Neural cell (in vitro differentiated cells): Measurements from ENCODE around the gene TMOD1. TPM values are rescaled to one million over a fixed set of nuclear protein-coding genes. Genes with fewer than 3 reads are reported as not detected.

Experiments used
- H2AFZ ChIP-seq: fragments of 200-600, 300-800 bp; sonication (generic), shearing (Covaris generic); 2 replicates; pipeline ENCODE4 v1.6.0; 2014; ENCODE audit warnings: low read depth, mild to moderate bottlenecking, antibody characterized with exemption, low read length, moderate library complexity
- H3F3A ChIP-seq: fragments of 200-600 bp; shearing (Covaris generic); 2 replicates; pipeline ENCODE4 v1.6.1; 2016; ENCODE audit warnings: mild to moderate bottlenecking, moderate library complexity, mixed read lengths, antibody characterized with exemption, low read length; ENCODE audit not compliant: insufficient read depth, poor library complexity, severe bottlenecking
- H3K27ac ChIP-seq: fragments of 200-600, 300-800 bp; sonication (generic), shearing (Covaris generic); 2 replicates; pipeline ENCODE4 v1.5.1; 2014; ENCODE audit warnings: mild to moderate bottlenecking, low read length, moderate library complexity
- H3K27me3 ChIP-seq: fragments of 300-800, 200-600 bp; sonication (generic), shearing (Covaris generic); 2 replicates; pipeline ENCODE4 v1.6.0; 2014; ENCODE audit warnings: mild to moderate bottlenecking, low read depth, low read length, moderate library complexity; ENCODE audit not compliant: insufficient read depth
- H3K36me3 ChIP-seq: fragments of 300-800, 200-600 bp; sonication (generic), shearing (Covaris generic); 2 replicates; pipeline ENCODE4 v1.5.1; 2014; ENCODE audit warnings: mild to moderate bottlenecking, antibody characterized with exemption, low read length, moderate library complexity; ENCODE audit not compliant: insufficient read depth
- H3K4me2 ChIP-seq: fragments of 300-800, 200-600 bp; sonication (generic), shearing (Covaris generic); 2 replicates; pipeline ENCODE4 v1.6.0; 2014; ENCODE audit warnings: mild to moderate bottlenecking, low read length
- H3K4me3 ChIP-seq: fragments of 300-800, 200-600 bp; sonication (generic), shearing (Covaris generic); 2 replicates; pipeline ENCODE4 v1.5.1; 2014; ENCODE audit warnings: mild to moderate bottlenecking, low read length, moderate library complexity
- H3K79me2 ChIP-seq: fragments of 200-600 bp; shearing (Covaris generic); replicated peaks from 2 replicates; pipeline ENCODE4 v1.6.0; 2014; ENCODE audit warnings: mild to moderate bottlenecking, low read length, moderate library complexity; ENCODE audit not compliant: insufficient read depth
- H3K9ac ChIP-seq: fragments of 300-800, 200-600 bp; sonication (generic), shearing (Covaris generic); 2 replicates; pipeline ENCODE4 v1.6.1; 2016; ENCODE audit warnings: mild to moderate bottlenecking, low read length, mixed read lengths
- H3K9me2 ChIP-seq: fragments of 200-600 bp; shearing (Covaris generic); 2 replicates; pipeline ENCODE4 v1.6.1; 2016; ENCODE audit warnings: mild to moderate bottlenecking, low read length, mixed read lengths; ENCODE audit not compliant: insufficient read depth
- H3K9me3 ChIP-seq: fragments of 200-600, 300-800 bp; sonication (generic), shearing (Covaris generic); 2 replicates; pipeline ENCODE4 v1.6.1; 2016; ENCODE audit warnings: mild to moderate bottlenecking, mixed run types, low read length, moderate library complexity, mixed read lengths
- H4K20me1 ChIP-seq: fragments of 200-600 bp; shearing (Covaris generic); 2 replicates; pipeline ENCODE4 v1.6.1; 2016; ENCODE audit warnings: mild to moderate bottlenecking, mixed run types; ENCODE audit not compliant: insufficient read depth
- EP300 ChIP-seq: fragments of 450-650 bp; conservative IDR thresholded peaks from 2 replicates; pipeline ENCODE4 v1.6.1; 2014; ENCODE audit warnings: antibody characterized with exemption, mild to moderate bottlenecking, moderate library complexity; ENCODE audit not compliant: poor library complexity, severe bottlenecking
- EZH2 ChIP-seq: fragments of 200-600, 300-800 bp; shearing (Covaris generic), sonication (generic); IDR thresholded peaks from 2 replicates; pipeline ENCODE4 v1.6.1; 2014; ENCODE audit warnings: antibody characterized with exemption, low read length, borderline replicate concordance, mild to moderate bottlenecking; ENCODE audit not compliant: insufficient read depth, poor library complexity, severe bottlenecking
- MXI1 ChIP-seq: fragments of 450-650 bp; conservative IDR thresholded peaks from 2 replicates; pipeline ENCODE4 v1.6.1; 2014; ENCODE audit warnings: antibody characterized with exemption, mild to moderate bottlenecking; ENCODE audit not compliant: poor library complexity, severe bottlenecking
- POLR2AphosphoS5 ChIP-seq: IDR thresholded peaks from 2 replicates; pipeline ENCODE4 v1.6.1; 2012
- RAD21 ChIP-seq: fragments of 450-650 bp; conservative IDR thresholded peaks from 2 replicates; pipeline ENCODE4 v1.6.1; 2014; ENCODE audit warnings: antibody characterized with exemption, mild to moderate bottlenecking, moderate library complexity
- REST ChIP-seq: IDR thresholded peaks from 2 replicates; pipeline ENCODE4 v1.6.1; 2012; ENCODE audit warnings: borderline replicate concordance
- SMC3 ChIP-seq: fragments of 450-650 bp; conservative IDR thresholded peaks from 2 replicates; pipeline ENCODE4 v1.6.1; 2014; ENCODE audit warnings: antibody characterized with exemption, mild to moderate bottlenecking, moderate library complexity; ENCODE audit not compliant: poor library complexity
- TAF1 ChIP-seq: IDR thresholded peaks from 2 replicates; pipeline ENCODE4 v1.6.1; 2012; ENCODE audit warnings: low read depth
- polyA plus RNA-seq: library from polyadenylated mRNA; depleted of rRNA; stranded (reverse); fragments of >200 nt; gene quantifications from 2 replicates; pipeline ENCODE4 v1.2.3, GENCODE V29; 2014
- TF ChIP-seq, protein P1 (sequence below): fragments of 450-650 bp; IDR thresholded peaks from 2 replicates; pipeline ENCODE4 v1.5.1; 2014; ENCODE audit warnings: antibody characterized with exemption, mild to moderate bottlenecking, moderate library complexity; ENCODE audit not compliant: poor library complexity, severe bottlenecking

The TMOD1 gene
- polyA plus RNA-seq, 1 donor from 2014 or later = 0.17 TPM

- Histone ChIP-seq H3K27me3 (no peaks in the 10 kb centered on the region), H4K20me1 (no peaks in the 10 kb centered on the region), H3K9me3 (no peaks in the 10 kb centered on the region), H3K9ac (peak overlapping the region; percentile 98), H3F3A (peaks cover 7% of the 10 kb centered on the region), H3K36me3 (no peaks in the 10 kb centered on the region), H3K79me2 (peaks cover 76% of the 10 kb centered on the region), H3K27ac (peak overlapping the region; percentile 99), H2AFZ (peak overlapping the region; percentile 54), H3K4me2 (peak overlapping the region; percentile 72), H3K9me2 (no peaks in the 10 kb centered on the region), H3K4me3 (peak overlapping the region; percentile 96)
- TF ChIP-seq REST = peak; percentile 19
- peak; percentile 78 for TF ChIP-seq MXI1
- TF ChIP-seq POLR2AphosphoS5 = no peak
- no peak for TF ChIP-seq RAD21
- TF ChIP-seq EP300 = no peak
- TF ChIP-seq, protein P1, sequence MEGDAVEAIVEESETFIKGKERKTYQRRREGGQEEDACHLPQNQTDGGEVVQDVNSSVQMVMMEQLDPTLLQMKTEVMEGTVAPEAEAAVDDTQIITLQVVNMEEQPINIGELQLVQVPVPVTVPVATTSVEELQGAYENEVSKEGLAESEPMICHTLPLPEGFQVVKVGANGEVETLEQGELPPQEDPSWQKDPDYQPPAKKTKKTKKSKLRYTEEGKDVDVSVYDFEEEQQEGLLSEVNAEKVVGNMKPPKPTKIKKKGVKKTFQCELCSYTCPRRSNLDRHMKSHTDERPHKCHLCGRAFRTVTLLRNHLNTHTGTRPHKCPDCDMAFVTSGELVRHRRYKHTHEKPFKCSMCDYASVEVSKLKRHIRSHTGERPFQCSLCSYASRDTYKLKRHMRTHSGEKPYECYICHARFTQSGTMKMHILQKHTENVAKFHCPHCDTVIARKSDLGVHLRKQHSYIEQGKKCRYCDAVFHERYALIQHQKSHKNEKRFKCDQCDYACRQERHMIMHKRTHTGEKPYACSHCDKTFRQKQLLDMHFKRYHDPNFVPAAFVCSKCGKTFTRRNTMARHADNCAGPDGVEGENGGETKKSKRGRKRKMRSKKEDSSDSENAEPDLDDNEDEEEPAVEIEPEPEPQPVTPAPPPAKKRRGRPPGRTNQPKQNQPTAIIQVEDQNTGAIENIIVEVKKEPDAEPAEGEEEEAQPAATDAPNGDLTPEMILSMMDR = no peak
- TF ChIP-seq SMC3 = no peak
- no peak for TF ChIP-seq TAF1
- TF ChIP-seq EZH2 = no peak
Measured at GRCh38 chr9:97633859-97634490, 132.5 kb downstream of the TMOD1 start.

- H3K27ac ChIP-seq = peak overlapping the region; percentile 99
- peak overlapping the region; percentile 96 for H3K4me3 ChIP-seq
Measured at GRCh38 chr9:97635026-97635425, 133.6 kb downstream of the TMOD1 start.

More at GRCh38 chr9:97635026-97635425, 133.6 kb downstream of the TMOD1 start:
- Histone ChIP-seq H2AFZ (no peak overlapping the region), H4K20me1 (no peaks in the 10 kb centered on the region), H3F3A (peaks cover 7% of the 10 kb centered on the region), H3K36me3 (no peaks in the 10 kb centered on the region), H3K9ac (peak overlapping the region; percentile 98), H3K9me3 (no peaks in the 10 kb centered on the region), H3K4me2 (peak overlapping the region; percentile 72), H3K9me2 (no peaks in the 10 kb centered on the region), H3K27me3 (no peaks in the 10 kb centered on the region), H3K79me2 (peaks cover 77% of the 10 kb centered on the region)
- TF ChIP-seq TAF1 = no peak
- TF ChIP-seq, protein P1 = no peak
- no peak for TF ChIP-seq EZH2
